Astrocyte (in vitro differentiated cells and primary cell): ENCODE measurements around the gene PCK2. TPM values are rescaled to one million over a fixed set of nuclear protein-coding genes. Genes with fewer than 3 reads are reported as not detected.

Experiments
- DNase-seq: peaks from one replicate; pipeline ENCODE4 v3.0.0-alpha.2; 2010; ENCODE audit warnings: low read depth
- FAIRE-seq: peaks from 2 replicates; lab custom pipeline; 2011; peaks lifted over from hg19 to GRCh38; lab: Jason Lieb, UNC
- H2AFZ ChIP-seq: 2 replicates; pipeline ENCODE4 v1.6.0; 2012; ENCODE audit warnings: low read depth, low read length, inconsistent platforms
- H3K27ac ChIP-seq: 2 replicates; pipeline ENCODE4 v1.5.1; 2011; ENCODE audit warnings: low read depth, low read length, inconsistent platforms
- H3K27me3 ChIP-seq: 2 replicates; pipeline ENCODE4 v1.6.0; 2011; ENCODE audit warnings: low read length, inconsistent platforms; ENCODE audit not compliant: insufficient read depth
- H3K36me3 ChIP-seq: 2 replicates; pipeline ENCODE4 v1.5.1; 2011; ENCODE audit warnings: low read length, inconsistent platforms; ENCODE audit not compliant: insufficient read depth
- H3K4me1 ChIP-seq: 2 replicates; pipeline ENCODE4 v1.5.1; 2011; ENCODE audit warnings: low read length, inconsistent platforms; ENCODE audit not compliant: insufficient read depth
- H3K4me2 ChIP-seq: 2 replicates; pipeline ENCODE4 v1.6.0; 2012; ENCODE audit warnings: low read length, inconsistent platforms
- H3K4me3 ChIP-seq: 2 replicates; pipeline ENCODE4 v1.5.1; 2011; ENCODE audit warnings: low read depth, mild to moderate bottlenecking, low read length, inconsistent platforms; ENCODE audit not compliant: insufficient read depth
- H3K79me2 ChIP-seq: 2 replicates; pipeline ENCODE4 v1.6.0; 2012; ENCODE audit warnings: mild to moderate bottlenecking, low read length, inconsistent platforms; ENCODE audit not compliant: insufficient read depth
- H3K9ac ChIP-seq: 2 replicates; pipeline ENCODE4 v1.6.0; 2012; ENCODE audit warnings: mild to moderate bottlenecking, low read length, inconsistent platforms
- H3K9me3 ChIP-seq: 2 replicates; pipeline ENCODE4 v1.5.1; 2012; ENCODE audit warnings: low read depth, mild to moderate bottlenecking, low read length, inconsistent platforms; ENCODE audit not compliant: insufficient read depth
- H4K20me1 ChIP-seq: 2 replicates; pipeline ENCODE4 v1.6.0; 2012; ENCODE audit warnings: low read length, inconsistent platforms; ENCODE audit not compliant: insufficient read depth
- H3K27ac Mint-ChIP-seq: one replicate; pipeline ENCODE4 v1.8.0; 2021; ENCODE audit warnings: mild to moderate bottlenecking, mixed read lengths; ENCODE audit not compliant: unreplicated experiment
- H3K27me3 Mint-ChIP-seq: one replicate; pipeline ENCODE4 v1.8.0; 2021; ENCODE audit warnings: low read depth, mixed read lengths; ENCODE audit not compliant: unreplicated experiment
- H3K36me3 Mint-ChIP-seq: one replicate; pipeline ENCODE4 v1.8.0; 2021; ENCODE audit warnings: low read depth, mixed read lengths; ENCODE audit not compliant: unreplicated experiment
- H3K4me1 Mint-ChIP-seq: one replicate; pipeline ENCODE4 v1.8.0; 2021; ENCODE audit warnings: low read depth, mixed read lengths; ENCODE audit not compliant: unreplicated experiment
- H3K4me3 Mint-ChIP-seq: one replicate; pipeline ENCODE4 v1.8.0; 2021; ENCODE audit warnings: mild to moderate bottlenecking, moderate library complexity, mixed read lengths; ENCODE audit not compliant: unreplicated experiment
- H3K9me3 Mint-ChIP-seq: one replicate; pipeline ENCODE4 v1.8.0; 2021; ENCODE audit warnings: mild to moderate bottlenecking, mixed read lengths; ENCODE audit not compliant: unreplicated experiment
- CTCF ChIP-seq: IDR thresholded peaks from 2 replicates; pipeline ENCODE4 v1.5.1; 2011; ENCODE audit warnings: low read depth, mild to moderate bottlenecking, inconsistent platforms, low read length, moderate library complexity; ENCODE audit not compliant: insufficient read depth
- EZH2 ChIP-seq: IDR thresholded peaks from 2 replicates; pipeline ENCODE4 v1.6.1; 2012; ENCODE audit warnings: mild to moderate bottlenecking, low read length, inconsistent platforms; ENCODE audit not compliant: insufficient read depth
- total RNA-seq: library from RNA; stranded (reverse); gene quantifications from 2 replicates; pipeline ENCODE4 v1.2.1, GENCODE V29; 2021

The PCK2 gene
- total RNA-seq, 1 donor from 2014 or later: 73.8 TPM

- Mint-ChIP-seq H3K36me3 (no peaks in the 10 kb centered on the region), H3K27me3 (peaks cover 67% of the 10 kb centered on the region), H3K4me1 (no peaks in the 10 kb centered on the region), H3K9me3 (no peaks in the 10 kb centered on the region), H3K27ac (no peak overlapping the region), H3K4me3 (no peak overlapping the region)
- Histone ChIP-seq H3K27me3 (no peaks in the 10 kb centered on the region), H3K4me1 (no peaks in the 10 kb centered on the region), H3K36me3 (no peaks in the 10 kb centered on the region), H2AFZ (no peak overlapping the region), H3K9me3 (no peaks in the 10 kb centered on the region), H3K4me3 (no peak overlapping the region), H3K79me2 (no peaks in the 10 kb centered on the region), H4K20me1 (no peaks in the 10 kb centered on the region), H3K4me2 (no peak overlapping the region), H3K9ac (no peak overlapping the region), H3K27ac (no peak overlapping the region)
- FAIRE-seq (no peak), DNase-seq (no peak)
- TF ChIP-seq EZH2 (no peak), CTCF (no peak)
Observed at GRCh38 chr14:24062216-24062980, 31.7 kb upstream of the PCK2 start.

GRCh38 chr14:24063263-24063836 is 30.8 kb upstream of the PCK2 start:
- H3K27ac Mint-ChIP-seq: no peak overlapping the region
- H3K9me3 Mint-ChIP-seq: no peaks in the 10 kb centered on the region
- no peaks in the 10 kb centered on the region for H3K9me3 ChIP-seq
- H3K4me2 ChIP-seq: no peak overlapping the region
- no peak overlapping the region for H3K27ac ChIP-seq
- no peaks in the 10 kb centered on the region for H3K27me3 ChIP-seq
- no peaks in the 10 kb centered on the region for H3K4me1 Mint-ChIP-seq
- no peaks in the 10 kb centered on the region for H3K36me3 ChIP-seq
- no peak for DNase-seq
- peaks cover 69% of the 10 kb centered on the region for H3K27me3 Mint-ChIP-seq
- H3K4me3 ChIP-seq: no peak overlapping the region
- no peak for FAIRE-seq
- TF ChIP-seq EZH2: no peak
- TF ChIP-seq CTCF: no peak
- no peaks in the 10 kb centered on the region for H3K36me3 Mint-ChIP-seq
- H2AFZ ChIP-seq: no peak overlapping the region
- H3K4me1 ChIP-seq: no peaks in the 10 kb centered on the region
- H3K9ac ChIP-seq: no peak overlapping the region
- H4K20me1 ChIP-seq: no peaks in the 10 kb centered on the region
- H3K4me3 Mint-ChIP-seq: no peak overlapping the region
- H3K79me2 ChIP-seq: no peaks in the 10 kb centered on the region
